Memory B cell (primary cell): ENCODE measurements around the gene HIP1.
"Not testable (repeated sequence)": the region's sequence is repeated elsewhere in the genome, so short reads cannot be mapped to it uniquely, and the experiment has no call there.

Experiments used
- ATAC-seq: fragments of 150-1000 bp; cut with Tn5 transposase; 2 replicates; pipeline ENCODE4 v1.10.0; 2021; ENCODE audit warnings: low read depth, mild to moderate bottlenecking, moderate library complexity
- DNase-seq, 2 donors: peaks; one replicate each; pipeline ENCODE4 v3.0.0; 2022; ENCODE audit warnings: low spot score in 2 of 2
- H3K27ac Mint-ChIP-seq: one replicate; pipeline ENCODE4 v1.8.0; 2022; ENCODE audit warnings: mild to moderate bottlenecking, moderate library complexity, mixed read lengths
- H3K27me3 Mint-ChIP-seq: one replicate; pipeline ENCODE4 v1.8.0; 2022; ENCODE audit warnings: mixed read lengths
- H3K36me3 Mint-ChIP-seq: one replicate; pipeline ENCODE4 v1.8.0; 2022; ENCODE audit warnings: mild to moderate bottlenecking, mixed read lengths
- H3K4me1 Mint-ChIP-seq: one replicate; pipeline ENCODE4 v1.8.0; 2022; ENCODE audit warnings: mixed read lengths
- H3K4me3 Mint-ChIP-seq: one replicate; pipeline ENCODE4 v1.8.0; 2022; ENCODE audit warnings: mild to moderate bottlenecking, moderate library complexity, mixed read lengths
- H3K9me3 Mint-ChIP-seq: one replicate; pipeline ENCODE4 v1.8.0; 2022; ENCODE audit warnings: mixed read lengths

Gene HIP1

GRCh38 chr7:75689246-75690099 lies 49.3 kb downstream of the HIP1 start:
- DNase-seq: no peak
- Mint-ChIP-seq H3K36me3 (no peaks in the 10 kb centered on the region), H3K27ac (no peak overlapping the region), H3K4me3 (no peak overlapping the region), H3K4me1 (peaks cover 20% of the 10 kb centered on the region), H3K27me3 (peaks cover 17% of the 10 kb centered on the region), H3K9me3 (no peaks in the 10 kb centered on the region)
- ATAC-seq: peak; percentile 20

GRCh38 chr7:75688200-75689136 lies 50.3 kb downstream of the HIP1 start:
- peaks cover 14% of the 10 kb centered on the region for H3K27me3 Mint-ChIP-seq
- H3K36me3 Mint-ChIP-seq: no peaks in the 10 kb centered on the region
- ATAC-seq: peak; percentile 39
- H3K4me3 Mint-ChIP-seq: peak overlapping the region; percentile 50
- peaks cover 20% of the 10 kb centered on the region for H3K4me1 Mint-ChIP-seq
- no peaks in the 10 kb centered on the region for H3K9me3 Mint-ChIP-seq
- no peak for DNase-seq
- H3K27ac Mint-ChIP-seq: no peak overlapping the region

- DNase-seq: no peak
- no peak for ATAC-seq
- H3K4me1 Mint-ChIP-seq: peaks cover 17% of the 10 kb centered on the region
- no peak overlapping the region for H3K27ac Mint-ChIP-seq
- H3K9me3 Mint-ChIP-seq: no peaks in the 10 kb centered on the region
- H3K4me3 Mint-ChIP-seq: no peak overlapping the region
- no peaks in the 10 kb centered on the region for H3K36me3 Mint-ChIP-seq
- H3K27me3 Mint-ChIP-seq: peaks cover 15% of the 10 kb centered on the region
Measured at GRCh38 chr7:75687246-75688088, 51.3 kb downstream of the HIP1 start.

- ATAC-seq (no peak), DNase-seq (no peak)
- H3K9me3 Mint-ChIP-seq: no peaks in the 10 kb centered on the region
- H3K27me3 Mint-ChIP-seq: peaks cover 15% of the 10 kb centered on the region
- H3K36me3 Mint-ChIP-seq: no peaks in the 10 kb centered on the region
- H3K4me3 Mint-ChIP-seq: no peak overlapping the region
- H3K27ac Mint-ChIP-seq: no peak overlapping the region
- H3K4me1 Mint-ChIP-seq: peaks cover 17% of the 10 kb centered on the region
Measured at GRCh38 chr7:75686551-75686950, 52.2 kb downstream of the HIP1 start.

DNA sequence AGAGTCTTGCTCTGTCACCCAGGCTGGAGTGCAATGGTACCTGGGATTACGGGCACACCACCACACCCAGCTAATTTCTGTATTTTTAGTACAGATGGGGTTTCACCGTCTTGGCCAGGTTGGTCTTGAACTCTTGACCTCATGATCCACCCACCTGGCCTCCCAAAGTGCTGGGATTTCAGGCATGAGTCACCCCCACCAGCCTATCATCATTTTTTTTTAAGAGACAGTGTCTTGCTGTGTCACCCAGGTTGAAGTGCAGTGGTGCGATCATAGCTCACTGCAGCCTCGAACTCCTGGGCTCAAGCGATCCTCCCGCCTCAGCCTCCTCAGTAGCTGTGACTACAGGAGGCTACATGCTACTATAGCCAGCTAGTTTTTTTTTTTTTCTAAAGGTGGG lies 56.7 kb downstream of the HIP1 start:
- not testable (repeated sequence) for H3K27ac Mint-ChIP-seq, H3K4me3 Mint-ChIP-seq, H3K27me3 Mint-ChIP-seq, H3K36me3 Mint-ChIP-seq, H3K9me3 Mint-ChIP-seq, H3K4me1 Mint-ChIP-seq, DNase-seq, ATAC-seq

GRCh38 chr7:75679060-75679459 lies 59.7 kb downstream of the HIP1 start:
- no peak for DNase-seq
- no peaks in the 10 kb centered on the region for H3K4me1 Mint-ChIP-seq
- peaks cover 8% of the 10 kb centered on the region for H3K36me3 Mint-ChIP-seq
- ATAC-seq: no peak
- H3K4me3 Mint-ChIP-seq: no peak overlapping the region
- H3K27ac Mint-ChIP-seq: no peak overlapping the region
- peaks cover 3% of the 10 kb centered on the region for H3K27me3 Mint-ChIP-seq
- peaks cover 4% of the 10 kb centered on the region for H3K9me3 Mint-ChIP-seq

DNA sequence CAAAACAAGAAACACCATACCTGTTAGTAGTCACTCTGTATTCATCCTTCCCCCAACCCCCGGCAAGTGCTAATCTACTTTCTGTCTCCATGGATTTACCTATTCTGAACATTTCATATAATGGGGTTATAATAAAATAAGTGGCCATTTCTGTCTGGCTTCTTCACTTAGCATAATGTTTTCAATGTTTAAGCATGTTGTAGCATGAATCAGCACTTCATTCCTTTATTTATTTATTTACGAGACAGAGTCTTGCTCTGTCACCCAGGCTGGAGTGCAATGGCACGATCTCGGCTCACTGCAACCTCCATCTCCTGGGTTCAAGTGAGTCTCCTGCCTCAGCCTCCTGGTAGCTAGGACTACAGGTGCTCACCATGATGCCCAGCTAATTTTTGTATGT lies 69.2 kb downstream of the HIP1 start:
- H3K36me3 Mint-ChIP-seq: no peaks in the 10 kb centered on the region
- H3K4me1 Mint-ChIP-seq: peaks cover 2% of the 10 kb centered on the region
- DNase-seq: no peak
- H3K27ac Mint-ChIP-seq: no peak overlapping the region
- H3K27me3 Mint-ChIP-seq: no peaks in the 10 kb centered on the region
- no peaks in the 10 kb centered on the region for H3K9me3 Mint-ChIP-seq
- no peak overlapping the region for H3K4me3 Mint-ChIP-seq
- ATAC-seq: no peak

DNA sequence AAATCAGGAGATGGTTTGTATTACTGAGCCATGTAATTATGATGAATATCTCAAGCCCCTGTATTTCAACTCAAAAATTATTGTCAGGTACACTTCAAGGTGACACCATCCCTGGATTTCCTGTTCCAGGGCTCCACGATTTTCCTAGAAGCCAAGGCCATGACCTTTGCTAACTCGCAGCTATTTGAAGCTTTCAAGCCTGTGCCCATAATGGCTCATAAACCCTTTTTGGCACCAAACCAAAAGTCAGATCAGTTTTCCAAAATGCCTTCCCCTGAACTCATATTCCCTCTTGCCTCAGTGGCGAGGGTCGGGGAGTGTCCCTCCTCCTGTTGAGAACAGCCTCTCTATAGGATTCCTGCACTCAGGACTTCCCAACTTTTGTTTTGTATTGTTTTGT lies 70.8 kb downstream of the HIP1 start:
- ATAC-seq: no peak
- Mint-ChIP-seq H3K36me3 (no peaks in the 10 kb centered on the region), H3K27me3 (no peaks in the 10 kb centered on the region), H3K4me1 (peaks cover 9% of the 10 kb centered on the region), H3K4me3 (no peak overlapping the region), H3K9me3 (no peaks in the 10 kb centered on the region), H3K27ac (no peak overlapping the region)
- no peak for DNase-seq

- Mint-ChIP-seq H3K9me3 (no peaks in the 10 kb centered on the region), H3K4me1 (peaks cover 17% of the 10 kb centered on the region), H3K36me3 (no peaks in the 10 kb centered on the region), H3K27ac (peak overlapping the region; percentile 78), H3K4me3 (peak overlapping the region; percentile 79), H3K27me3 (no peaks in the 10 kb centered on the region)
- DNase-seq: peak in 1 of 2 donors; percentile 23
- peak; percentile 19 for ATAC-seq
Measured at GRCh38 chr7:75663302-75663907, 75.3 kb downstream of the HIP1 start.

GRCh38 chr7:75662579-75663301 lies 76.0 kb downstream of the HIP1 start:
- DNase-seq (peak; percentile 34 to 65), ATAC-seq (peak; percentile 95)
- peaks cover 17% of the 10 kb centered on the region for H3K4me1 Mint-ChIP-seq
- no peaks in the 10 kb centered on the region for H3K27me3 Mint-ChIP-seq
- H3K36me3 Mint-ChIP-seq: no peaks in the 10 kb centered on the region
- H3K4me3 Mint-ChIP-seq: peak overlapping the region; percentile 79
- H3K9me3 Mint-ChIP-seq: no peaks in the 10 kb centered on the region
- peak overlapping the region; percentile 78 for H3K27ac Mint-ChIP-seq

- no peak overlapping the region for H3K27ac Mint-ChIP-seq
- DNase-seq: no peak
- H3K4me3 Mint-ChIP-seq: no peak overlapping the region
- no peaks in the 10 kb centered on the region for H3K27me3 Mint-ChIP-seq
- no peaks in the 10 kb centered on the region for H3K9me3 Mint-ChIP-seq
- H3K4me1 Mint-ChIP-seq: peaks cover 17% of the 10 kb centered on the region
- no peaks in the 10 kb centered on the region for H3K36me3 Mint-ChIP-seq
- ATAC-seq: no peak
Measured at GRCh38 chr7:75660566-75661215, 78.0 kb downstream of the HIP1 start.

DNA sequence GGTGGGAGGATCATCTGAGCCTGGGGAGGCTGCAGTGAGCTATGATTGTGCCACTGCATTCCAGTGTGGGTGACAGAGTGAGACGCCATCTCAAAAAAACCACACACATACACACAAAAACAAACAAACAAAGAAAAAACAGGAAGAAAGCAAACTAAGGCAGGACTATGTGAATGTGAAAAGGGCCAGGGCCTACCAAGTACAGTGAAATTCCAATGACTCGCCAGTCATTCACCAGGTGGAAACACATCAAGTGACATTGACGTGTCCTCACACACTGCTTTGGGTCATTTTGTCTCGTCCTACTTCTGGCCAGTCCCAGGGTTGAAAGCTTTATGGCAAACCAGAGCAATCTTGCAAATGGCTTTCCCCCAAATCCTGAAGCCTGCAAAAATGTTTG lies 79.9 kb downstream of the HIP1 start:
- Mint-ChIP-seq H3K27me3 (no peaks in the 10 kb centered on the region), H3K9me3 (no peaks in the 10 kb centered on the region), H3K27ac (no peak overlapping the region), H3K4me1 (peaks cover 17% of the 10 kb centered on the region), H3K36me3 (no peaks in the 10 kb centered on the region), H3K4me3 (no peak overlapping the region)
- ATAC-seq: no peak
- no peak for DNase-seq
